ENCODE results near the gene HOXA10.

GRCh38 chr7:27160546-27161213 is 13.4 kb downstream of the HOXA10 start:
- peak in 2 of 3 donors; percentile 50 to 99 for TF ChIP-seq CTCF (IDR thresholded peaks at IDR 0.05)
- TF ChIP-seq POLR2A (IDR thresholded peaks at IDR 0.05): no peak
